HG03442 (cell line): ENCODE data around the gene FCRL5.
A peak's percentile ranks its signal among the peaks of the same experiment; 100 is the strongest.
"Not testable (repeated sequence)": the region's sequence is repeated elsewhere in the genome, so short reads cannot be mapped to it uniquely, and the experiment has no call there.

Experiments
- ATAC-seq: cut with Tn5 transposase; IDR thresholded peaks from one replicate; pipeline ENCODE4 v1.9.1; 2021; ENCODE audit warnings: mild to moderate bottlenecking, moderate library complexity; ENCODE audit not compliant: unreplicated experiment

Gene FCRL5

DNA sequence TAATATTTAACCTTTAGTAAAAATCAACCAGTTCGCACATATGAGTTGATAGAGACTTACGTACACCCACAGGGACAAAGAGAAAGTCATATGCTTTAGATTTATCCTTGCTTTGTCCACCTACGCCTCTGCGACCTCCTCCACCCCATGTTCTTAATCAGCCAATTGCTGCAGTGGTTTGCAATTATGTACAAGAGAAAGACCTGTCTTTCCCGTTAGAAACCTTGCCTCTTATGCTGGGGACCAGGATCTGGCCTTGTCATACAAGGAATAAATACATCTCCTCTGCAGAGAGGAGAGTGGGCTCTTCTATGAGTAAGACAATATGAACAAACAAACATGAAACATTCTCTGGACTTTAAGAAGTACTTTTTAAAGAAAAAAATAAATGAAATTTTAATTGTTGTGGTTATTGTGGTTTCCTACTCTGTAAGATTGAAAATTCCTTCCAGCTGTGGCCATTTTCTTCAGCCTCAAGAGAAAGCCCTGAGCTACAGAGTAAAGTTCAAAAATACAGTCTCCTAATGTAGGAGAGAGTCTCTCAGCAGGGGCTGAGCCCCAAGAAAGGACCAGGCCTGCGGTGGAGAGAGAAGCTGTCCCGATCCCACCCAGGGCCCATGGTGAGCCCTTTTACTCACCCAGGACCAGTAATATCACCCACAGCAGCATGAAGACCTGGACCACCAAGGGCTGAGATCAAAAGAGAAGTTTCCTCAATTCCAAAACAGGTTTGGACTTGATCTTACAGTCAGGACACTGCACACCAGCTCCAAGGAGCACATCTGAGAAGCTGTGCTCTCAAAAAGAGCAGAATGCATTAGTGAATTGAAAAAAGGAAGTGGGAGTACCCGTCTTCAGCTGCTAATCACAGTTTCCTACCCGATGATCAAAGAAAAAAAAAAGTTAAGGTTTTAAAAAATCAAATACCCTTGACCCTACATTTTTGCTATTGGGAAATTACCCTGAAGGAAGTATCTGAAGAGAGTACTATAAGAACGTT lies at the start of gene FCRL5:
Gene FCRL5 (minus strand): TSS at position 822 of the 1,000 bp plus-strand sequence. CDS start 153 bp downstream, at position 669.
- peak; percentile 65 for ATAC-seq

DNA sequence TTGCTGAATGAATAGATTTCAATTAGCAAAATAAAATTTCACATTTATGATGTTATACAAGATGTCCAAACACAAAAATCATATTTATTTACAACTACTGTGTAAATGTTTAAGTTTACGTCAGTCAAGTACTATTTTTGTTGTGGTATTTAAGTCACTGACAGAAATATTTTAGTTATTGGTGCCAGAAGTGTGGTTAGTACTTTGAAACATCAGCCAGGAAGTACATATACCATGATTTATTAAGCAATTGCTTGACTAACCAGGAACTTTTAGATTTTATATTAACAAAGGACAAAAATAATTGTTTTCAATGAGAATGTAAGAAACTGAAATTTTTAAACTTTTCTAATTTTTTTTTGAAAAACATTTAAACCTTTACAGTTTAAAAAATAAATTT lies 47.9 kb upstream of the FCRL5 start:
- no peak for ATAC-seq

DNA sequence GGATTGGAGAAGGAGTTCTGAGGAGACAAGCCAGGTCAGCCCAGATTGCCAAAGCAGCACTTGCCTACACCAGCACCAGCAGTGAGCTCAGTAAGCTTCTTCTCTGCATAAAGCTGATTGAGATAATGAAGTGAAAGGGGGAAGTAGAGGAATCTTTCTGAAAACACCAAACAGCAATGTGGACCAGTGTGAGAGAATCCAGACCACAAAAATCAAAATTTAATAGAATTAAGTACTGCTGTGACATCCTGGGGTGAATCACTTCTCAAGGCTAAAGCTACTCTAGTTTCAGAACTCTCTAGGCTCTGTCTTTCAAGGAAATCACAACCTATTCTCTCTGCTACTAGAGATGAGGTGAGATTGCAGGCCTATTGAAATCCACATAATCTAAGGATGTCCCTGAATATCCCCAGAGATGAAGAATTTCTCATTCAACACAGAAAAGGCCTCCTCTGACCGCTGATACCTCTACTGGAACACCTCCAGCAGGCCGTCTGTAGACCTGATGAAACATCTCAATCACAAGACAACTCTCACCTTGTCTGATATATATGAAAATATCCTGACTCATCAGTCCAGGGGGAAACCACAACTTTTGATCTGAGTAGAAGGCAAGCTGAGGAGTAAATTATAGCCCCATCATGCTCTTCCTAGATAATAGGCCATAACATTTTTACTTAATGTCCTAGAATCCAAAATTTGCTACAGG lies 45.8 kb upstream of the FCRL5 start, which contains the start of gene FCRL4:
Gene FCRL4 (minus strand): TSS at position 127 of the 709 bp plus-strand sequence. CDS start 141 bp downstream, outside the sequence.
- peak; percentile 56 for ATAC-seq

DNA sequence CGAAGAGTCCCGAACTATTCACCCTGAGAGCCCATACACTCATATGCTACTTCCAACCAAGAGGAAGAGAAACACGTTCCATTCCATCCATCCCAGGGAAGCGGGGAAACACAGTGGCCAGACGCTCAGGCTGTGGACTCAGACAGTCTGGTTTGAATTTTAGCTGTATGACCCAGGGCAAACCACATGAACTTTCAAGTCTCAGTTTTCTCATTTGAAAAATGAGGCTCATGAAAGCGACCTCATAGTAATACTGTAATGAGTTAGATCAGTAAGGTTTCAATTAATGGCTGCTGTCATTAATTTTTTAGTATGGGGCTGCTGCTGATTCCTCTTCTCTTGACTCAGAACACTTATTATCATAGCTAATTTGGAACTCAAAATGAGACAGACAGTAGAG lies 44.1 kb upstream of the FCRL5 start:
- peak; percentile 37 for ATAC-seq

DNA sequence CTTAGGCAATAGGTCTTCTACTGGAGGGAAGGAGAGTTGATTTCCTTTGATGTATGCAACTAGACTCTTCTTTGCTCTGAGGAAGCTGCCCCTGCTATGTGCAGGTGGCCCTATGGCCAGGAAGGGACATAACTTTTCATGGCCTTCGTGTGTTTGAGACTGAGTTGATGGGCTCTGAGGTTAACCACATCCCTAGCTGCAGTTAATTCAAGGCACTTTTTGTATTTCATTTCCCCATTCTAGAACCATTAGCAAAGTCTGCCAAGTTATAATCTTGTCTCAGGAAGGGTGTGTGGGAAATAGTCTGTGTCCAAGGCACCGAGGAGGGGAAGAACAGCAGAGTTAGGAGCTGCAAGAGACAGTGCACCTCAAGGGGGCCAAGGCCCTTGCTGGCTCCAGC lies 43.0 kb upstream of the FCRL5 start:
- peak; percentile 52 for ATAC-seq

DNA sequence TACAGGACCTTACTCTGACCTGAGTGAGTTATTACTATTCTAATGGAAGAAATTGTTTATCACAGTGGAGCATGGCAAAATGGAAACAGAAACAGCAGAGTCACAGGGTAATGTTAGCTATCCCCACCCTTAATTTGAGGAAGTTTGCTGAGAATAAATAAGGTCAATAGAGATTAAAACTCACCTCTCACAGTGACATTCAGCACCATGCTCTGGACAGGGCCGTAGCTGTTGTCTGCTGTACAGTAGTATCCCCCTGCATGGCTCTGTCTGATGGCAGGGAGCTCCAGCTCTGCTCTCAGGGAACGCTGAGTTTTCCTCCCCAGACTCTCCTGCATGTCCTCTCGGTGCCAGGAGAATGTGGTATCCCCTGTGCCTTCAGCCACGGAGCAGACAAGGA lies 33.7 kb upstream of the FCRL5 start:
- ATAC-seq: no peak

DNA sequence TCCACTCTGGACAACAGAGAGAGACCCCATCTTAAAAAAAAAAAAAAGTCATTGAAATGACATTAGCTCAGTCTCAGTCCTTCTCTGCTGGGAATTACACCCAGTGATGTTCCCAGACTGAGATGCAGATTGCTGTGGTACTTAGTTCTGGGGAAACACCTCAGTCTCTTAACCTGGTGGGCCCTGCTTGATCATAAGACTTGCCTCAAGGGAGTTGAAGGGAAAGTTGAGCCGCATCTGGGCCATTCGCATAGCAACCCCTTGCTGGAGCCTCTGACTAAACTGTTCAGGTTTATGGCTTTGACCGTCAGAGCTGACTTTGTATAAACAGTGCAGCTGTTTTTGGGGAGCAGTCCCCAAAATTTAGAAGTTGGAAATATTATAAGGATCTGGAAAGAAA lies 32.2 kb upstream of the FCRL5 start:
- ATAC-seq: no peak

DNA sequence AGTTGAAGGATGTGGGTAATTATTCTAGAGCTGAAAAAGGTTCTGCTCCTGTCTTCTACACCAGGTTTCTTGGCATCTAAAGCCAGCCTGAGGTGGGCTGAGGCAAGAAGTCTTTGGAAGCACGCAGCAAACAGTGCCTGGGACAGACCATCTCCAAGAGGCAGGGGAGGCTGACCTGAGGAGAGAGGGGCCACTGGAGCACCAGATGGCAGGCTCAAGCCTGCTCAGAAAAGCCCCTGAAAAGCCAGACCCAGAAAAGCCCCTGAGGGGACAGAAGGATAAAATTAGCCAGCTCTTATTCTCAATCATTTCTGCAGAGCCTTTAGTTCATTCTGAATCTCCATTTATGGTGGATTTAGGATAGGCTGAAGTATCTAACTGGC lies 28.5 kb upstream of the FCRL5 start:
- no peak for ATAC-seq

DNA sequence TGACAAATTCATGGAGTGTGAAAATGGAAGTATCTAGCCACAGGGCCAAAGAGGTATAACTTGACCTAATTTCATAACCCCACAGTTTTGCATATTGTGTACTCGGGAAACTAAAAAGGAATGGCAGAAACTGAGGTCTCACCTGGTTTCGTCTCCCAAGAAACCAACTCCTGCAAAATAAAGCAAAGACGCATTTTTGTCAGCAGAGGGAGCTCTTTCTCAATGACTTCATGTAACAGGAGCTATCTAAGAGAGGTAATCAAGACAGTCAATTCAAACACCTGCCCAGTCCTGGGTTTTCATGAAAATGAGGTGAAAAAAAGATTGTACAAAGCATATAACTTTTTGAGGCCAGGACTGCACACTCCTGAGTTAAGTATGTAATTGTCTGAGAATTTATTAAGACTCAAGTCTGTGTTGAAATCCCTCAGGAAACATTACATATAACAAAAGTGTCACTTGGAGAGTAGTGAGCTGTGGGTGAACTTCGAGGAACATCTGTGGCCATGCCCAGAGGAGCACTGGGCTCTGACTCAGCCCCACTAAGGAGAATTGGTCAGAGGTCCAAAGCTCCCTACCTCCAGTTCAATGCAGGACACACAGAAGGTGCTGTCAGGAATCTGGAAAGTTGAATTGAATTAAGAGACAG lies 28.0 kb upstream of the FCRL5 start:
- ATAC-seq: no peak

DNA sequence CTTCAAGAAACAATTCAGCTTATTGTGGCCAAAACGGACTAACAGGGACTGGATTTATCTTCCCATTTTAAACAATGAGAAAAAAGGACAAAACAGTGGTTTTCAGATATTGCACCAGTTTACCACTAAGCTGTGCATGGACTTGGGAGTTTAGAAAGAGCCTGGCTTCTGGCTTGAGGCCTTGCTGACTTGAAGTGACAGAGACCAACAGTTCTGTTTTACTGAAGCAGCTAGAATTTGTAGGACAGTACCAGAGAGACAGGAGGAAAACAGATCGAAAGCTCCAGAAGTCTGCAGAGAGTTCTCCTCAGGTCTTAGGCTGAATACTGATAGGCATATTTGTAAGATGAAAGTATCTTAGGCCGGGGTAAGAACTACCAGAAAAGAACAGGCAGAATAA lies 25.1 kb upstream of the FCRL5 start:
- ATAC-seq: no peak

DNA sequence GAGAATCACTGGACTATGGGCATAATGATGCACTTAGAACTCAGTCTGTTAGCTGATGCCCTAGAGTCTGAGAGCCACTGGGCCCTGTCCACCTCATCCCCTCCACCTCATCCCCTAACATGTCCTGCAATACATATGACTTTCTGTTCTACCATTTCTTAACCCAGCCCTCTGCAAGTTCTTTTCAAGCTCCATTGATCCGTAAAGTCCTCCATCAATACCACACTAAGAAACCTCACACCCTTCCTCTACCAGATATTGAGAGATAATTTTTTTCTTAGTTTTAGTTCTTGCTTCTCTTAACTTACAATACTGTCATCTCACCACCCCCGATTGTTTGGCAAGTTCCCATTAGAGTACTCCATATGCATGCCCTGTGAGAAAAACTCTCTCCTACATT lies 23.4 kb upstream of the FCRL5 start:
- peak; percentile 54 for ATAC-seq

DNA sequence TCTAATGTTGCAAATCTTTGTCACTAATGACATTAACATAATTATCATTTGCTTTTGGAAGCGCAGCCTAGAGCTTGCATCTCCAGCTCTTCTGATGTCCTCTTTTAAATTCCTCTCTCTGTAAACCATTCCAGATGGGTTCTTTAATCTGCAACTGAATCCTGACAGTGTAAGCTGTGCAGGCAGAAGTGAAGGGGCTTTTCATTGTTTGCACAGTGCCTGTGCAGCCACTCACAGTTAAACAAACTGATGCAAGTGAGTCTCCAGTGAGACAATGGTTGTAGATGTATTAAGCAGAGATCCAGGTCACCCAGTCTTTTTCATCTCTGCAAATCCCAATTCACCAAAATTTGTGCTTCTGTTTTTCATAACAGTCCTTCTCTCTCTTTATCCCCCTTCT lies 22.5 kb upstream of the FCRL5 start:
- ATAC-seq: no peak

DNA sequence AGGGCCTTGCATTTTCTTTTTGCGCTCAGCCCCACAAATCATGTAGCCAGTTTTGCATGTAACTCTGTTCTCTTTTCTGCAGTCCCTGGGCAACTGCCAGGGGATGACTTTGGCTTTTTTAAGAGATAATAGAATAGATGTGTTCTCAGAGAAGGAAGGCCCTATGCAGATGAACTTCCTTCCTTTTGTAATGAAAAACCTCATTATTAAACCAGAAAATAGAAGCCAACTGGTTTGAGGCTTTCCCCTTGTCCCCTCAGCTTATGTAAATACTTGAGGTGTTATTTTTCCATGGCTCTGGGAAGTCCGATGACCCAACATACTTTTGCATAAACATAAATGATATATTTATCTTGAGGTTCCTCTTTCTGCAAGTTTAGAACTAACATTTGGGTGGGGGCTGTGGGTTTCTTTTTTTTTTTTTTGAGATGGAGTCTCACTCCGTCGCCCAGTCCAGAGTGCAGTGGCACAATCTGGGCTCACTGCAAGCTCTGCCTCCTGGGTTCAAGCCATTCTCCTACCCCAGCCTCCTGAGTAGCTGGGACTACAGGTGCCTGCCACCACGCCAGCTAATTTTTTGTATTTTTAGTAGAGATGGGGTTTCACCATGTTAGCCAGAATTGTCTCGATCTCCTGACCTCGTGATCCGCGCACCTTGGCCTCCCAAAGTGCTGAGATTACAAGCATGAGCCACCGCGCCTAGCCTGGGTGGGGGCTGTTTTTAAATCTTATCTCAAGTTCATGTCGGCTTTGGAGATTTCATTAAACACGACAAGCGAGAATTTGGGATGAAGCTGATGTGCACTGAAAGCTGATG lies 14.4 kb upstream of the FCRL5 start:
- ATAC-seq: peak; percentile 40

DNA sequence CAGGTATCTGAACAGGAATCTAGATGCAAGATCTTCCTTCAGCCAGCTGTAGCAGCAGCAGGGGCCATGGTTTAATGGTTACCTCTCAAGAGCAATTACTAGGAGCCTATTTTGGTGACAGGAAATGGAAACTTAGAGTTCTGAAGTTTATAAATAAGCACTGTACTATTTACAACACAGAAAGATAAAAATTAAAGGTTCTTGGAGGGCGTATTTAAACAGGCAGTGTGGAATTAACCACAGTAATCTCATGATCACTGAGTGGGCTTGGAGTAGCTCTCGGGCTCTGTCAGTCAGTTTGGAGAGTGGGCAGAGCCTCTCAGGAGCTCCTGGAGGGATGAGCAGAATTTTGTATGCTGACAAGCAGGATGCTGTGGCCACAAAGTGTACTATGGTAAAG lies 10.2 kb upstream of the FCRL5 start:
- peak; percentile 63 for ATAC-seq

DNA sequence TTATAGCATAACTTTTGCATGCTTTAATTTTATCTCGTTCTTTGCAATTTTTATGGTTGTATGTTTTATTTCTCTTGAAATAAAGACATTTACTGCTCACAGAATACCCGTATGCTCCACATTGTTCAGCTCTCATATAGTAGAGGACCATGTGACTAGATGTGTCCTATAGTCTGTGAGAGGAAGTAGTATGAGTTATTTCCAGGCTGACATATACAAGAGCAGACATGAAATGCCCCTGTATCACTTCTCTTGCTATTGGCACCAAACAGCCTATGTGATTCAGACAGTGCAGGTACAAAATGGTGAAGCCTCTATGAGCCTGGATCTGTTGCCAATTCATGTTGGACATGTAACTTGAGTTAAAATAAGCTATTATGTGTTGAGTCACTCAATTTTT lies 5.8 kb upstream of the FCRL5 start:
- ATAC-seq: no peak

DNA sequence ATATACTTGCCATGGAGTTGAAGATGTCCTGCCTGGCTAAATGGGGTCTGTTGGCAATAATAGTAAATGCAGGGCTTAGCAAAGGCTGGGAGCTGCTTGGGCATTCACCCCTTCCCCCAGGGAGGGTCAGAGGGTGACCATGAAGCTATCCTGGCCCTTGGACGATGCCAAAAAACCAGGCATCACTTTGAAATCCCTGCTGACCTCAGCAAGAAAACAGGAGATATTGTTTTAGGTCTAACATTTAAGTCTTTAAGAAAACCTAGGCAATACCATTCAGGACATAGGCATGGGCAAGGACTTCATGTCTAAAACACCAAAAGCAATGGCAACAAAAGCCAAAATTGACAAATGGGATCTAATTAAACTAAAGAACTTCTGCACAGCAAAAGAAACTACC lies 4.2 kb downstream of the FCRL5 start:
- ATAC-seq: not testable (repeated sequence)

DNA sequence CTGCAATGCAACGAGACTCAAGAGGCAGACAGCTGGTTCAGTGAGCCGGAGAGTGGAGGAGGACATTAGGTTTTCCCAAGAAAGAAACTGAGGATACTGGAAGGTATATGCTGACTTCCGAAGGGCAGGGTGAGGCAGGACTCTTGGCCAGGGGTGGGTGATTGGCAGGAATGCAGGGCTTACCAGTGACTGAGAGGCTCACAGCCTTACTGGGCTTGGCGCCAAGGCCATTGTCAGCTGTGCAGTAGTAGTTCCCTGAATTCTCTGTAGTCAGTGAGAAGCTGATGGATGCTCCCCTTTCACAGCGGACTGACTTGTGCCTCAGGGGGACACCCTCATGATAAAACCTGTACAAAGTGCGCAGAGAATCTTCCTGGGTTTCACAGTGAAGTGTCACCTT lies 9.6 kb downstream of the FCRL5 start:
- ATAC-seq: no peak

DNA sequence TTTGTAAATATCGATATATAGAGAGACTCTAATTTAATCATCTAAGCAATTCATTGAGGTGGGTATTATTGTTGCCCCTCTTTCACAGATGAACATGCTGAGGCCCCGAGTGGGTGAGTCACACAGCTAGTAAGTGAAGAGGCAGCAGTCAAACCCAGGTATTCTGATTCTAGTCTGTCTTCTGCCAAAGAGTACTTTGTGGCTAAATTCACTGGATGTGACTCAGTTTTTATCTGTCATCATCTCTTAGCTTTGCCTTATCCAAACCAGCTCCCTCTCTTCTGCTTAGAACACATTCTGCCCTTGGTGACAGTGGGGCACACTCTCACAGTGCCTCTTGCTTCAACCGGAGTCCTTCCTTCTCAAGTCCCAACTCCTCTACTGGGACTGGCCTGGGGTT lies 11.5 kb downstream of the FCRL5 start:
- no peak for ATAC-seq

DNA sequence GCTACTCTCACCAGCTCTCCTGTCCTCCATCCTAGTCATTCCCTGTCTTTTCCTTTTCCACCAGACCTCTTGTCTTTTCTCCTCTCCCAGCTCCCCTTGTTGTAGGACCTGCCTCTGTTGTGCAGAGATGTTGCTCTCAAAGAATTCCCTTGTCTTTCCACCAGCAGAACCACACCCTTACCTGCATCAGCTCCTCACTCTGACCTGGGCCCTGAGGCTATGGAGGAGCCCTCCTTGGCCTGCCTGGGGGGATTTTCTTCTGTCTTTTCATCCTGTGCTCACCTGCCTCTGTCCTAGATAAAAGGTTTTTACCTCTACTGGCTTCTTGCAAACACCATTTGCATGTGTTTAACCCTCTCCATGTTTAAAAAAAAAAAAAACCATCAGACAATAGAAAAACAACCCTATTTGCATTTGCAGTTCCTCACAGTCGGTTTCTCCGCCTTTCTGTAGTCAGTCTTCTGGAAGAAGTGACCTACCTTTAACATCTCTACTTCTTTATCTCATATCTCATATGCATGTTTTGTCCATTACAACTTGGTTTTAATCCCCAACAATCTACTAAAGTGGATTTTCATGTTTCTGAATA lies 12.1 kb downstream of the FCRL5 start:
- ATAC-seq: no peak

DNA sequence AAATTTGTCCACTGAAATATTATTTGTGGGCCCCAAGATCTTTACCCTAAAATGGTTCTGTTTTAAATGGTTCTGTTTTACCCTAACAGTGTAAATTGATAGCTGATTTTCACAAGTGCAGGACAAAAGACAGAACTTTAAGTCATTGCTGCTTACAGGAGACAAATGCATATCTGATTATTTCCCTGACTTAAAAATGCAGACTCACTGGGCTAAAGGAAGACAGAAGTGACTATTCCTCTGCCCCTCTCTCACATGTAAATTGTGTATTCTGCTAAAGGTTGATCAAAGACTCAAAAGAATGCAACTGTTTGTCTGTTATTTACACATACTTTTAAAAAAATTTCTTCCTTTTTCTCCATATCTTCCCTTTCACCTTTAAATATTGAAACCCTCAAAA lies 12.7 kb downstream of the FCRL5 start:
- no peak for ATAC-seq
